NCI-H146 (cell line): ENCODE measurements around the gene SGSM2.

Experiments used
- DNase-seq: peaks from one replicate; lab custom pipeline; 2025; lab: John Stamatoyannopoulos, UW

SGSM2 gene

GRCh38 chr17:2387086-2388019, 50.1 kb downstream of the SGSM2 start:
- no peak for DNase-seq

- DNase-seq: no peak
Measured at GRCh38 chr17:2388020-2388682, 50.9 kb downstream of the SGSM2 start.

GRCh38 chr17:2388683-2389055, 51.4 kb downstream of the SGSM2 start:
- no peak for DNase-seq

- no peak for DNase-seq
Measured at GRCh38 chr17:2390199-2390836, 53.0 kb downstream of the SGSM2 start.

GRCh38 chr17:2391597-2392251, 54.4 kb downstream of the SGSM2 start:
- DNase-seq: no peak

GRCh38 chr17:2392252-2393173, 55.2 kb downstream of the SGSM2 start:
- DNase-seq: peak; percentile 96

- peak; percentile 92 for DNase-seq
Measured at GRCh38 chr17:2393174-2393953, 56.1 kb downstream of the SGSM2 start.

GRCh38 chr17:2393954-2394749, 56.9 kb downstream of the SGSM2 start:
- DNase-seq: no peak

- no peak for DNase-seq
Measured at GRCh38 chr17:2394775-2395201, 57.5 kb downstream of the SGSM2 start.

- no peak for DNase-seq
Measured at GRCh38 chr17:2395258-2396181, 58.2 kb downstream of the SGSM2 start.

GRCh38 chr17:2396192-2396567, 58.9 kb downstream of the SGSM2 start:
- DNase-seq: no peak

GRCh38 chr17:2396568-2397246, 59.4 kb downstream of the SGSM2 start:
- DNase-seq: no peak

- no peak for DNase-seq
Measured at GRCh38 chr17:2397247-2398171, 60.2 kb downstream of the SGSM2 start.

GRCh38 chr17:2398182-2398581, 60.9 kb downstream of the SGSM2 start:
- no peak for DNase-seq

- DNase-seq: peak; percentile 77
Measured at GRCh38 chr17:2398655-2399571, 61.6 kb downstream of the SGSM2 start.
